ENCODE results near the gene ISCU.

Gene ISCU

GRCh38 chr12:108562348-108563135, at the start of gene ISCU:
Gene ISCU (plus strand): TSS chr12:108562596. CDS start chr12:108562623, 27 bp downstream.
- DNase-seq (ENCODE audit: low read depth): peak; percentile 92

GRCh38 chr12:108514468-108514972, 47.9 kb upstream of the ISCU start:
- DNase-seq (ENCODE audit: low read depth): no peak

GRCh38 chr12:108514973-108515814, 47.2 kb upstream of the ISCU start, which contains the start of gene FICD:
Gene FICD (plus strand): TSS chr12:108515277. CDS start chr12:108516973, 1,696 bp downstream.
- DNase-seq (ENCODE audit: low read depth): peak; percentile 95

- DNase-seq (ENCODE audit: low read depth): no peak
Observed at GRCh38 chr12:108515916-108516315, 46.5 kb upstream of the ISCU start.

- peak; percentile 13 for DNase-seq (ENCODE audit: low read depth)
Observed at GRCh38 chr12:108516511-108517275, 45.7 kb upstream of the ISCU start.

- DNase-seq (ENCODE audit: low read depth): no peak
Observed at GRCh38 chr12:108517288-108518100, 44.9 kb upstream of the ISCU start.

GRCh38 chr12:108518101-108518715, 44.2 kb upstream of the ISCU start:
- DNase-seq (ENCODE audit: low read depth): no peak

GRCh38 chr12:108518716-108519496, 43.5 kb upstream of the ISCU start:
- DNase-seq (ENCODE audit: low read depth): no peak

- no peak for DNase-seq (ENCODE audit: low read depth)
Observed at GRCh38 chr12:108519558-108519957, 42.8 kb upstream of the ISCU start.

- DNase-seq (ENCODE audit: low read depth): no peak
Observed at GRCh38 chr12:108523365-108523764, 39.0 kb upstream of the ISCU start.

GRCh38 chr12:108525681-108526080, 36.7 kb upstream of the ISCU start:
- no peak for DNase-seq (ENCODE audit: low read depth)

GRCh38 chr12:108526482-108527165, 35.8 kb upstream of the ISCU start:
- DNase-seq (ENCODE audit: low read depth): peak; percentile 26

- DNase-seq (ENCODE audit: low read depth): no peak
Observed at GRCh38 chr12:108527166-108527496, 35.3 kb upstream of the ISCU start.

GRCh38 chr12:108530161-108530560, 32.2 kb upstream of the ISCU start:
- DNase-seq (ENCODE audit: low read depth): no peak

GRCh38 chr12:108531929-108532848, 30.2 kb upstream of the ISCU start:
- no peak for DNase-seq (ENCODE audit: low read depth)

GRCh38 chr12:108538146-108538545, 24.2 kb upstream of the ISCU start:
- DNase-seq (ENCODE audit: low read depth): no peak

- no peak for DNase-seq (ENCODE audit: low read depth)
Observed at GRCh38 chr12:108538616-108539195, 23.7 kb upstream of the ISCU start.

- DNase-seq (ENCODE audit: low read depth): no peak
Observed at GRCh38 chr12:108542320-108542719, 20.1 kb upstream of the ISCU start.

All from amniotic epithelial cell (primary cell).